T-helper 1 cell (primary cell): ENCODE data around the gene ZNF615.
A peak's percentile ranks its signal among the peaks of the same experiment; 100 is the strongest.
"Not testable (repeated sequence)": the region's sequence is repeated elsewhere in the genome, so short reads cannot be mapped to it uniquely, and the experiment has no call there.

Source experiments
- DNase-seq, 5 donors: peaks; one replicate each; pipeline ENCODE4 v3.0.0-alpha.2; 2012 to 2020

Gene ZNF615

GRCh38 chr19:51980116-51980736 lies 27.8 kb downstream of the ZNF615 start:
- DNase-seq, result no peak

- DNase-seq, result no peak
Measured at GRCh38 chr19:51978882-51979281, 29.1 kb downstream of the ZNF615 start.

GRCh38 chr19:51977346-51977745 lies 30.7 kb downstream of the ZNF615 start:
- DNase-seq, result no peak

GRCh38 chr19:51976852-51977251 lies 31.2 kb downstream of the ZNF615 start:
- DNase-seq, result no peak

- DNase-seq, result not testable (repeated sequence)
Measured at GRCh38 chr19:51975787-51976186, 32.2 kb downstream of the ZNF615 start.

- peak in 1 of 5 donors; percentile 7 for DNase-seq
Measured at GRCh38 chr19:51971624-51972023, 36.4 kb downstream of the ZNF615 start.

- DNase-seq, result no peak
Measured at GRCh38 chr19:51970718-51971117, 37.3 kb downstream of the ZNF615 start.

- no peak for DNase-seq
Measured at GRCh38 chr19:51965583-51965982, 42.4 kb downstream of the ZNF615 start.

GRCh38 chr19:51960621-51961233 lies 47.3 kb downstream of the ZNF615 start:
- not testable (repeated sequence) for DNase-seq

- DNase-seq, result no peak
Measured at GRCh38 chr19:51959791-51960190, 48.2 kb downstream of the ZNF615 start.

GRCh38 chr19:51957846-51958245 lies 50.2 kb downstream of the ZNF615 start:
- not testable (repeated sequence) for DNase-seq

GRCh38 chr19:51948975-51949374 lies 59.0 kb downstream of the ZNF615 start:
- DNase-seq, result no peak

GRCh38 chr19:51946602-51947001 lies 61.4 kb downstream of the ZNF615 start:
- DNase-seq, result no peak

- DNase-seq, result no peak
Measured at GRCh38 chr19:51944798-51945552, 63.0 kb downstream of the ZNF615 start.
